NT2/D1 (cell line): Measurements from ENCODE around the gene CARD18.

Experiments used
- YY1 ChIP-seq: IDR thresholded peaks from 2 replicates; pipeline ENCODE4 v1.6.1; 2011; ENCODE audit not compliant: insufficient read length, insufficient read depth
- ZNF274 ChIP-seq: IDR thresholded peaks from 2 replicates; pipeline ENCODE4 v1.6.1; 2011; ENCODE audit warnings: mild to moderate bottlenecking, low read depth, low read length

DNA sequence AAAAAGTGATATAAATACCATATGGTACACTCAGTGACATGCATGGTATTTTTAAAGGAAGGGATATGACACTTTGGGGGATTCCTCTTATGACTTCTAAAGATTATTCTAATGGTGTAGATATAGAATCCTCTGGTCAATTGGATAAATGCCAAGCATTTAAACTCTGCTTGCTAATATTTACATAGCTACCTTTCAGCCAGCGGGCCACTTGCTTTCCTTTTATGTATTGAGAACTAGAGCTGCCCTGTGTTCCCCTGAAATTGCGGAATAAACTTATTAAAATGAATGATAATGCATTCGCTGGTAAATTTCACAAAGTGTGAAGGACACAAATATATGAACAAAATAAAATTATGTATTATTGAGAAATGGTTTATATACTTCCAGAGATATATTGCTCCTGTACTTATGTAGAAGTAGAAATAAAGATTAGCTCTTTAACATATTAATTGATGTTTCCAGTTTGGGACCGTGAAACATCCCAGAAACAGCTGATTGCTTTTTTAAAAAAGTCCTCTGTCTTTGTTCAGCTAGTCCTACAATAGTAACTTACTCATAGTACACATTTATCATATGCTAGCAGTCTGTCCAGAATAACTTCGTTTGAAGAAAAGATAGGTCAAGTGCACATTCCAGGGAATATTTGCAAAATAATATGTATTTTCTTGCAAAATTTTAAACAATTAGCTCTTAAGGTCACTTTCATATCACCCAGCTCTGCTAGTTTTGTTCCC lies 40.1 kb upstream of the CARD18 start:
- no peak for TF ChIP-seq YY1
- no peak for TF ChIP-seq ZNF274
